ENCODE measurements around the gene KIF25.

- TF ChIP-seq CTCF (conservative IDR thresholded peaks at IDR 0.05; ENCODE audit: low read length) = no peak
- no peak for TF ChIP-seq EZH2phosphoT487 (IDR thresholded peaks at IDR 0.05; ENCODE audit: borderline replicate concordance)
These were observed 49.8 kb upstream of the KIF25 start for GRCh38 chr6:167947716-167948115.

Measured in Loucy (cell line).